NCI-H82 treated with DMSO at 0.1 percent for 48 hours (cell line): Measurements from ENCODE around the gene DENND4C.
"Not testable (repeated sequence)": the region's sequence is repeated elsewhere in the genome, so short reads cannot be mapped to it uniquely, and the experiment has no call there.

ENCODE experiments used
- DNase-seq: peaks from one replicate; lab custom pipeline; 2025; ENCODE audit not compliant: unreplicated experiment; lab: John Stamatoyannopoulos, UW

DENND4C gene

DNA sequence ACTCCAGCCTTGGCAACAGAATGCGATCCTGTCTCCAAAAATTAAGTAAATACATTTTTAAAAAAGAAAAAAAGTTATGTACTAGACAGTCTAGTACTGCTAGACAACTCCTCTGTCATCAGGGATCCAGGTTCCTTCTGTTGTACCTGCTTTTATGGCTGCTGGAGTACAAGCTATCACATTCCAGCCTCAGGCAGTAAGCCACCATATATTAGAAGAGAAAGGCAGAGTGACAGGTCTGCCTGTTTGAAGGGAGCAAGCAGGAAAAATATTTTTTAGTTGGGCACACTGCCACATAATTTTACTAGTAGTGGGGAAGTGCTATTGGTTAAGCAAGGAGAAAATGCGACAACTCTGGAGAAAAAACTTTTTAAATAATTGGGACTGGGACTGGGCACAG is 138.6 kb downstream of the DENND4C start:
- DNase-seq, result no peak

DNA sequence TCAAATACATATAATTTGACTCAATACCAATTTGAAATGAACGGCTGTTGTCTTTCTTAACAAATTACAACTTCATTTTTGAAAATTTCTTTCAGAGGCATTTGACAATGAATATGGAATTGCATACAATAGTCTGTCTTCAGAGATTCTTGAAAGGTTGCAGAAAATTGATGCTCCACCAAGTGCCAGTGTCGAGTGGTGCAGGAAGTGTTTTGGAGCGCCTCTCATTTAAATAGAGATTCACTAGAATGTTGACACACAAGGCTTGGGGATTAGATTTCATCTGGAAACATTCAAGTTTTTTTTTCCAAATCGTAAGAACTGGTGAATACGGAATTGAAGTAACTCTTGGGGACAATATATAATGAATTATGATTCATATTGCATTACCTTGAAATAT is 141.4 kb downstream of the DENND4C start:
- DNase-seq, result no peak

DNA sequence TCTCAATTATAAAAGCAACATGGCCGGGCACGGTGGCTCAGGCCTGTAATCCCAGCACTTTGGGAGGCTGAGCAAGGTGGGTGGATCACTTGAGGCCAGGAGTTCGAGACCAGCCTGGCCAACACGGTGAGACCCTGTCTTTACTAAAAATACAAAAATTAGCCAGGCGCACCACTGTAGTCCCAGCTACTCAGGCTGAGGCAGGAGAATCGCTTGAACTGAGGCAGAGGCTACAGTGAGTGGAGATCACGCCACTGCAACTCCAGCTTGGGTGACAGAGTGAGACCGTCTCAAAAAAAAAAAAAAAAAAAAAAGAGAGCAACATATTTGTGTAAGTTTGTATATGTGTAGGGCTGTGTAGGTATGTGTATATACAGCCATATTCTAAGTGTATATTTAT is 142.1 kb downstream of the DENND4C start:
- DNase-seq, result no peak

DNA sequence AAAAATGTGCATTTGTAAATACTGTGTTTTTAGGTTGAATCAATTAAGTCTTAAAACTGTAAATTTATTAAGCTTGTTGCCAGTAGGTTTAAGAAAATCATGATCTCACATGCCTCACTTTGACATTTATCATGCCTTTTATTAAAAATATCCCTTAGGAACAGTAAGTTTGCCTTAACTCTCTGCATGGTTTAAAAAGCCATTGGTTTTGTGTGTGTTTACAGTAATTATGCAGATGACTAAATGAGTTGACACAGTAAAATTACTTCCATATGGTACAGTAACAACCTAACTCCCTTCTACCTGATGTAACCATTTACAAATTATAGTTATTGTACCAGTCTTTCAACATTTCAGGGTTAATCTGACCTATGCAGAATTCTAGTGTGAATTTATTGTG is 143.0 kb downstream of the DENND4C start:
- DNase-seq, result no peak

DNA sequence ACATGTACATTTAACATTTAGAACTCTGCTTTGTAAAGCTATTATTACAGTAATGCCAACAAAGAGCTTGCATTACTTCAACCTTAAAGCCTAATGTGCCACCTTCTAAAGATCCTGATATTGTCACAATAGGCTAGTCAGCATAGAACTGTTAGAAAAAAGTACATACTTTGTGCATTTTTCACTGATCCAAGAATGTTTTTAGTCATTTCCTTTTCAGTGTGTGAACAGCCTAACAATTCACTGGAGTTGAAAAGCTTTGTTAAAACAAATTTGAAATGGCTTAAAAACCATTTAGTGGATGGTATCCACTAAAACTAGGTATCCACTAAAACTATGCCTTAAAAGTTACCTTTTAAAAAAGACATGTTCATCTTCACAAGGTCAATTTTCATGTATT is 145.0 kb downstream of the DENND4C start:
- DNase-seq, result no peak

DNA sequence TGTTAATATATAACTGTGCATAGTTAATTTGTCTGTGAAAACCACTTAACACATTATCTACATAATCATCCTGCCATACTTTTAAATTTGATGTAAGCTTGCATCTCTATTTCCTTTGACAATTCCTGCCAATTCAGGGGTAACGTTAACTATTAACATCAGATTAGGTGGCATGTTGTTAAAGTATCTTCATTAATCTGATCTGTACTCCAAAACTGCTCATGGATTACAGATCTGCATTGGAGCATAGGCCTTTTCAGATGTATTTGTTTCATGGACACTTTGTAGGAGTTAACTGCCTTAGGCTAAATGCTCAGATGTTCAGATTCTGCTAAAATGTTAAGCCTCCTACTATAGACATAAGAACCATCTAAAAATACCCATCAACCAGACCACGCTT is 146.4 kb downstream of the DENND4C start:
- no peak for DNase-seq

DNA sequence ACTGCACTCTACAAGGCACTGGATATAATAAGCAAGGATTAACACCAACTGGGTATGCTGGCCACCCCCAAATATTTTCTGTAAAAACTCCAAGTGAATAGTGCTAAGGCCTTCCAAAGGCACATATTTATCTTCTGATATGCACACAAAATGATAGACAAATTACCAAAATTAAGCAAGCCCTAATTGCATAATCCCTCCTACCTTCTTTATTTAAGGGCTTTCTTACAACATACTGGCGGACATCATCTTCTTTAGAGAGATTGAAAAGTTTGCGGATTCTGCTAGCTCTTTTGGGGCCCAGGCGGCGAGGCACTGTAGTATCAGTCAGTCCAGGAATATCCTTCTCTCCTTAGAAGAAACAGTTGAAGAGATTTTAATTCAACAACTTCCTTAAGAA is 147.7 kb downstream of the DENND4C start:
- DNase-seq, result no peak

DNA sequence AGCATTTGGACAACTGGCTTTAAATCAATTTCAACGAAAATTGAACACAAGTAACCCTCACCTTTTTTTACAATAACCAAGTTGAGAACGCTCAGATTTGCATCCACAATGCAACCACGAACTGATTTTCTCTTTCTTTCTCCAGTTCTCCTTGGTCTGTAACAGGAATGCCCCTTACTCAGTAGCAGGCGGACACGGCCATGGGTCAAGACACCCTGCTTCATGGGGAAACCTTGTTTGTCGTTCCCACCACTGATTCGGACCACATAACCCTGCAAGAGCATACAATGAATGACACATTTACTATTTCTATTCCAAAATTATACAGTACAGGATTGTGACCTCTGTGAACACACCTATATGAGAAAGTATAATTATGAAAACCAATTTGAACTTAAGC is 148.2 kb downstream of the DENND4C start:
- DNase-seq, result no peak

DNA sequence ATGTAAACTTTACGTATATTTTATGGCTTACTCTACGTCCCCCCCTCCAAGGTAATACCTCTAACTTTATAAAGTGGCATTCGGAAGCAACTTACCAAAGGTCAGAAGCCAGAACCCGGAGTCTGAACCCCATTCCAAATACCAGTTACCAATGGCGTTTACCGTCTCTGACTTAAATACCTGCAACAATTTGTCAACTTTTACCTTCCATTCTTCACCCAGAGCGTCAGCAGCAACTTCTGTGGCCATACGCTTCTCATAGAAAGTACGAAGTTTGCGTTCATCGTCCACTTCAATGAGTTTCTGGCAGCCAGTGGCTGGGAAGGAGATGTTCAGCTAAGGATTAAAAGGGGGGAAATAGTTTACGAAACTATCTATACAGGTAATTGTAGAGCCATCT is 148.8 kb downstream of the DENND4C start:
- no peak for DNase-seq

DNA sequence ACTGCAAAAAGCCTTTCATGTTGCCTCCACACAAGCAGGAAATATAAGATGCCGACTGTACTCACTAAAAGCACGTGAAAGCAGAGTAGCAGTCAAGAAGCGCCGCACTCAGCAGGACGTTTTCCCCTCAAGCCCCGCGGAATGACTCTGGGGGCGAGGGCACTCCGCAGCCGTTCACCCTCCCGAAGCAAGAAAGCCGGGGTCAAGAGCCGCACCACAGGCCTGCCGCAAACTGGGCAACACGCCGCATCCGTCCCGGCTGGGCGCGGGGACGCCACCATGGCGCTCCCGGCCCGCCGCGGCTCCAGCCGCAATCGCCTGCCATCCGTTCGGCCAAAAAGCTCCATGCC is 149.2 kb downstream of the DENND4C start:
- no peak for DNase-seq

DNA sequence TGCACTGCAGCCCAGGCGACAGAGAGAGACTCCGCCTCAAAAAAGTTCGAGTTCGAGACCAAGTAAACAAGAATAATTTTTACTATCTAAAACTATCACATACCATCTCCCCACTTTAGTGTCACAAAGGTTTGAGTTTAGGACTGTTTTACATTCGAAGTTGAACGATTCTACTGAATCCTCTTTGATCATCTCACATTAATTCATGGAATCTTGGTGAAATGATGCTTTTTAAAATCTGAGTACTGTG is 150.3 kb downstream of the DENND4C start:
- no peak for DNase-seq

DNA sequence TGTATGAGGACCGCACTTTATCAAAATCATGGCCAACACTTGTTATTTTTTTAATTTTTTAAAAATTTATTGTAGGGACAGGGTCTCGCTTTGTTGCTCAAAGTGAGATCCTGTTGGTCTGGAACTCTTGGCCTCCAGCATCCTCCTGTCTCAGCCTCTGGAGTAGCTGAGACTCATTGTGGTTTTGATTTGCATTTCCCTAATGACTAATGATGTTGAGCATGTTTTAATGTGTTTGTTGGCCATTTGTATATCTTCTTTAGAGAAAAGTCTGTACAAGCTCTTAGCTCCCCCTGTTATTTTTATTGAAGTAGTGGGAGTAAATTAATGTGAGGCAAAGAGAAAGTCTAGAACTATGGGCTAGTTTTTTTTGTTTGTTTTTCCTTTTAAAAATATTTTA is 151.2 kb downstream of the DENND4C start:
- DNase-seq, result no peak

DNA sequence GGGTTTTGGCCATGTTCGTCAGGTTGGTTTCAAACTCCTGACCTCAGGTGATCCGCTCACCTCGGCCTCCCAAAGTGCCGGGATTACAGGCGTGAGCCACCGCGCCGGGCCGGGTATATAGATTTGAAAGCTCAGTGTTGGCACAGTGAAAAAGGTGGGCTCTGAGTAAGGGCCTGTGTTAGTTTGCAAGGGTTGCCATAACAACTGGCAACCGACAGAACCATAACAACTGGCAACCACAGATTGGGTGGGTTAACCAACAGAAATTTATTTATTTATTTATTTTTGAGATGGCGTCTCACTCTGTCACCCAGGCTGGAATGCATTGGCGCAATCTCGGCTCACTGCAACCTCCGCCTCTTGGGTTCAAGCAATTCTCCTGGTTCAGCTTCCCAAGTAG is 154.7 kb downstream of the DENND4C start:
- not testable (repeated sequence) for DNase-seq

DNA sequence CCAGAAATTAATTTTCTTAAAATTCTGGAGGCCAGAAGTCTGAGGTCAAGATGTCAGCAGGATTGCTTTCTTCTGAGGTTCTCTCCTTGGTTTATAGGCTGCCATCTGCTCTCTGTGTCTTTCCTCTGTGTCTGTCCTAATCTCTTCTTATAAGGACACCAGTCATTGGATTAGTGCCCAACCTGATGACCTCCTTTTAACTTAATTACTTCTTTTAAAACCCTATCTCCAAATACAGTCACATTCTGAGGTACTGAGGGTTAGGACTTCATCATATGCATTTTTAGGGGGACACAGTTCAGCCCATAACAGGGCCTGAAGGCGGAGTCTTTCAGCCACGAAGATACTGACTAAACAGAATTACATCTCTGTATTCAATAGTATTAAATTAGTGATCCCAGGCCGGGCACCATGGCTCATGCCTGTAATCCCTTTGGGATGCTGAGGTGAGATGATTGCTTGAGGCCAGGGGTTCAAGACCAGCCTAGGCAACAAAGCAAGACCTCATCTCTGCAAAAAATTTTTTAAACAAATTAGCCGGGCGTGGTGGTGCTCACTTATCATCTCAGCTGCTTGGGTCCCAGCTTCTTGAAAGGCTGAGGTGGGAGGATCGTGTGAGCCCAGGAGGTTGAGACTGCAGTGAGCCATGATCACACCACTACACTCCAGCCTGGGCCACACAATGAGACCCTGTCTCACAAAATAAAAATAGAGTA is 155.5 kb downstream of the DENND4C start:
- DNase-seq, result peak; percentile 99

DNA sequence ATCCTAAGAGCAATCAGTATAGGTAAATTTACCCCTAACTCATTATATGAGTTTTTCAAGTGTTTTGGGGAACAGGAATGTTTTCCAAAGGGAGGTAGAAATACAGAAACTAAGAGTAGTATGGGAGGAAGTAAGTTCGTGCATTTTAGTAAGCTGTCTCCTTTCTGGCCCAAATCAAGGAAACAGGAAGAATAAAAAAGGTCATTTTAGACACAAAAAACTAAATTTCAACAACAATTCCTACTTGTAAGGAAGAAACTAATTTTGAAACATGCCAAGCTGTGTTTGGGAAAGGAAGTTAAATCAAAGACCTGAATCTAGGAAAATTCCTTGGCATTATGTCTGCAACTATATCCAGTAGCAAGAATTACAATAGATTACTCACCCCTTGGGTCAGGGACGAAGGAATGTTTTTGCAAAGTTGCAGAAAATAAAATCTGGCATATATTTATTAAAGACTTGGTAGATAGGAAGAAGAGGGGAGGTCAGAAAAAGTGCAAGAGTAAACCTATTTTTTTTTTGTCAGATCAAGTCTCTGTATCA is 156.1 kb downstream of the DENND4C start:
- DNase-seq, result no peak

DNA sequence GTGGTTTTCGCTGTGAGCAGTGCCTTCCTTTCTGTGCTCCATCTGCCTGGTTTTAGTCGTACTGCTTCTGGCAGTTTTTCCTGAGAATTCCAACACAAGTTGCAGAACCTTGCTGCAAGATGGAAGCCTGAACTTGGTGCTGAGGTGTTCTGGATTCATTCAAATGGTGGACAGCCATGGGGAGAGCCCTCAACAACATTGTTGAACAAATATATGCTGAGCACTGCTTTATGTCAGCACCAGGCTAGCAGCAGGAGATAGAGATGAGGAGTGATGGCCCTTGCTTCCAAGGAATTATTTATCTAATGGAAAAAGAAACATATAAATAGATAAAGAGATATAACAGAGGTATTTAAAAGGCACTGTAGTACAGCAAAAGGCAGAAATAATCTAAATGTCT is 156.8 kb downstream of the DENND4C start:
- DNase-seq, result no peak

DNA sequence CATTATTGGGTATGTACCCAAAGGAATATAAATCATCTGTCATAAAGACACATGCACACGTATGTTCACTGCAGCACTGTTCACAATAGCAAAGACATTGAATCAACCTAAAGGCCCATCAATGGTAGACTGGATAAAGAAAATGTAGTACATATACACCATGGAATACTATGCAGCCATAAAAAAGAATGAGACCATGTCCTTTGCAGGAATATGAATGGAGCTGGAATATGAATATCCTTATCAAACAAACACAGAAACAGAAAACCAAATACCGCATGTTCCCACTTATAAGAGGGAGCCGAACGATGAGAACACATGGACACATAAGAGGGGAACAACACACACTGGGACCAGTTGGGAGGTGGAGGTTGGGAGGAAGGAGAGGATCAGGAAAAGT is 159.0 kb downstream of the DENND4C start:
- not testable (repeated sequence) for DNase-seq

DNA sequence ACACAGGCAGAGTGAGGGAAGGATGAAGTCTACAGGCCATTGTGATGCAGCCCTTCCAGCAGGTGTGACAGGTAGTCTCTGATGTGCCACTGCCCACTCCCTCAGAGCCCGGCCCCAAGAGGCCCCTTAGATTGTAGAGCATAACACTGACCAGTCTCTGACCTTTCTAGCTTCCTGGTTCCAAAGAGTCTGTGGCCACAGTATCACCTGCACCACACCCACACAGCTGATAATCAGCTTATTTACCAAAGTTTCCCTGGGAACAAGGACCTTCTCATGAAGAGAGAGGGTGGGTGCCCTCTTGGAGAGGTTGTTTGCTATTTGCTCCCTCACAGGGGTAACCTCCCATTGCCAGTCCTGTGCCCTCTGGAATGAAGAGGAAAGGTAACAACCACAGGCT is 167.4 kb downstream of the DENND4C start:
- DNase-seq, result no peak

DNA sequence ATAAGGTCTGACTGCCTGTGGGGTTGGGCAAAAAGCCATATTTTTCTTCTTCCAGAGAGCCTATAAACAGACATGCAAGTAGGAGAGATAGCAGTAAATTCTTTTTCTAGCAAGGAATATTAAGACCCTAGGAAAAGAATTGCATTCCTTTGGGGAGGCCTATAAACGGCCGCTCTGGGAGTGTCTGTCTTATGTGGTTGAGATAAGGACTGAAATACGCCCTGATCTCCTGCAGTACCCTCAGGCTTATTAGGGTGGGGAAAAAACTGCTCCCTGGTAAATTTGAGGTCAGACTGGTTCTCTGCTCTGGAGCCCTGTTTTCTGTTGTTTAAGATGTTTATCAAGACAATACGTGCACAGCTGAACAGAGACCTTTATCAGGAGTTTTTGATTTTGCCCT is 172.7 kb downstream of the DENND4C start:
- DNase-seq, result not testable (repeated sequence)

DNA sequence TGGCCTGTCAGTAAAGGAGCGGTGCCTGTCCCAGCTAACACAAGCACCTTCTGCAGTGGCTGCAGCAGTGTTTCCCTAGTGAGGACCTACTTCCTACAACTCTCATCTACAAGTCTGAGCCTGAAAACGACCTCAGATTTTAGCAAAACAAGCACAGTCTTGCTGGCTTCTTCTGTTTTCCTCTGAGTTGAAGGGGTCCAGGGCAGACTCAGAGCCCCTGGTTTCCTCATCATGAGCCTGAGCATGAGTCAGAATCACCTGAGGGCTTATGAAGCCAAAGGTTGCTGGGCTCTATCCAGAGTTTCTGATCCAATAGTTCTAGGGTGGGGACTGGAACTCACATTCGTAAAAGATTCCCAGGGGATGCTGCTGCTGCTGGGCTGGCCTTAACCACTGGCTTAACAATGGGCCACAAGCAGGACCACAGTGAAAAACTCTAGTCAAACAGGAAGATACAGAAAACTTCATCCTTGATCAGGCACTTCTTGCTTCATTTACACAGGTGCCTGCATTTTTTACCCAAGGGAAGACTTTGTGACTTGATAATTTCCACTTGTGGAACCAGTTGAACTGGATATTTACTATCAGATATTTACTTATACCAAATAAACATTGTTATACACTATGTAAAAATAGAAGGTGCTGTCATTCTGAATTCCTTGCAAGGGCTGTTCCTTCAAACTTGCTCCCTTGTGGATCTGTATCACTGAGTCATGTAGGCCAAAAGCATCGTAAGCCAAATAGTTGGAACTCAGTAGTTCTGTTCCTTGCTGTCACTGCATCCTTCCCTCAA is 174.0 kb downstream of the DENND4C start:
- no peak for DNase-seq

DNA sequence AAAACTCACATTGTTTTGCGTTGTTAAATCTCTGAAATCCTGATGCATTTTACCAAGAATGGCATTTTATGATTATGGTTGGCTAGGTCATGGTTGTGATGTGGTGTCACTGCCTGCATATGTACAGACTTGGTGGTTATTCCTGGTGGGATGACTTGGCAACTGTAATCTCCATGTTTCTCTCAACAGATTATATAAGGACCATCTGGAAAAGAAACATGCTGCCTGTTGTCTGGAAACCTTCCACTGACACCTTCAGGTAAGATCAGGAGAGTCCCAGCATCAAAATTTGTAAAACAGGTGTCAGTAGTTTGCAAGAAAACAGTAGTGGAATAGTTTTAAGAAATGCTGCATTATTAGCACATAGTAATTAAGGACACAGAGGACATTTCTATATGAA is 175.3 kb downstream of the DENND4C start:
- DNase-seq, result peak; percentile 22

DNA sequence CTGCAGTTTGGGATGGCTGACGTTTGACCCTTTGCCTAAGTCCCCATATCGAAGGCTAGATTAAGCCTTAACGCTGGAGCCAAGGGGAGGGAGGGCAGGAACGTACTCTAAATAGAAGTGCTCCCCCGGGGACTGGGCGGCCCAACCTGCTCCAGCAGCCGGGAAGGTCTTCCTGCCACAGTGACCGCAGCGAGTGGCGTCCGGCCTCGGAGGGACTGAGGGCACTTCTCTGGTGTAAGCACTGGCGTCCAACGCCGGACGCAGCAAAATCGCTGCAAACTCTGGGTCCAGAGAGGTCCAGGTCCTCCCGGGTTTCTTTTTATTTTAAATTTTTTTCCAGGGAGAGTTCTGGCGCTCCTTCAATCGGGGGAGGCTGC is 177.8 kb downstream of the DENND4C start:
- DNase-seq, result no peak
